HG03064 (cell line): Measurements from ENCODE around the gene C2CD3.
A peak's percentile ranks its signal among the peaks of the same experiment; 100 is the strongest.
"Not testable (repeated sequence)": the region's sequence is repeated elsewhere in the genome, so short reads cannot be mapped to it uniquely, and the experiment has no call there.

Source experiments
- ATAC-seq: cut with Tn5 transposase; IDR thresholded peaks from one replicate; pipeline ENCODE4 v1.9.1; 2021; ENCODE audit warnings: low read depth; ENCODE audit not compliant: unreplicated experiment

The C2CD3 gene

DNA sequence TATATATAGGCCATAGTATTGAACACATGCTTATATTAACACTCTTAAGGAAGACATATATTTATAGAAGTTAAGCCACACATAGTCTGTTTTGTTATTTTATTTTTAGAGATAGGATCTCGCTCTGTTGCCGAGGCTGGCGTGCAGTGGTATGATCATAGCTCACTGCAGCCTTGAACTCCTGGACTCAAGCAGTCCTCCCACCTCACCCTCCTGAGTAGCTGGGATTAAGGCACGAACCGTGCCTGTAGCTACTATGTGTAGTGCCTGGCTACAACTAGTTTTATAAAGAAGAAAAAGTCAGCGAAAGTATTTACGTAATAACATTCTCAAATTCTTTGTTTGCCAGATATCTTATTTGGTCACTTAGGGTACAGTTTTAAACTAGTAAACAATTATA is 182.6 kb downstream of the C2CD3 start:
- no peak for ATAC-seq

DNA sequence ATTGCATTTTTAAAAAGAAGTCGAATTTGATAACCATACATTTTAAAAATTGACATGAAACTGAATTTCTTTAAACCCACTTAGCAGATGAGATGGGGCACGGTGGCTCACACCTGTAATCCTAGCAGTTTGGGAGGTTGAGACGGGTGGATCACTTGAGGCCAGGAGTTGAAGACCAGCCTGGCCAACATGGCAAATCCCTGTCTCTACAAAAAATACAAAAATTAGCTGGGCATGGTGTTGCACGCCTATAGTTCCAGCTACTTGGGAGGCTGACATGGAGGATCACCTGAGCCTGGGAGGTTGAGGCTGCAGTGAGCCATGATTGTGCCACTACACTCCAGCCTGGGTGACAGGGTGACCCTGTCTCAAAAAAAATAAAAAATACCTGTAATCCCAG is 185.1 kb downstream of the C2CD3 start:
- not testable (repeated sequence) for ATAC-seq

DNA sequence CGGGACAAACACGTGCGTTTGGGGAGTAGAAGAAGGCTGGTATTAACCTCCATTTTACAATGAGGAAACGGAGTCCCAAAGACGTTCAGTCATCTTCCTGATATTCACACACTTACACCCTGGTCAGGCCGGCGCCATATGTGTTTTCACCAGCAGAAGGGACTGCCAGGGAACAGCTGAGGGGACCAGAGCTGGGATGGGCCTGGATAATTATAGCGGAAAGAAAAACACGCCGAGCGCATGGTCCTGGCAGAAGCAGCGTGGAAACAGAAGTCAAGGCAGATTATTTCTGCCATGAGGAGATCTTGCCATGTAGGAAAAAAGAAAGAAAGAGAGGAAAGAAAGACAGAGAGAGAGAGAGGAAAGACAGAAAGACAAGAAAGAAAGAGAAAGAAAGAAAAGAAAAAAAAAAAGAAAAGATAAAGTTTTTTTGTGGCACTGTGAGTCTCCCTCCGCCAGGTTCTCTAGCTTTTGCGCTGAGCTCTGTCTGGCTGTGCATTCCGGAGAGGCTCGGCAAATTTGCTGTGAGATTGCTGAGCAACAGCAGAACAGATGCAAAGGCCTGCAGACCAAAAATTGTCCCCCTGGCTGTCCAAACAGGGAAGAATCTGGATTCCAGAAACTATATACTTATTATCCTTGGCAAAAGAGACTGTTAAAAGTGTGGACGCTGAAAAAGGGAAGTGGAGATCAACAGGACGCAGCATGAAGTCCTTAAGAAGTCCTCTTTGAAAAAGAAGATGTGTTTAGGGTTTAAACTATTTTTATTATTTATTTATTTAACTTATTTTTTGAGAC is 186.9 kb downstream of the C2CD3 start:
- ATAC-seq = no peak

DNA sequence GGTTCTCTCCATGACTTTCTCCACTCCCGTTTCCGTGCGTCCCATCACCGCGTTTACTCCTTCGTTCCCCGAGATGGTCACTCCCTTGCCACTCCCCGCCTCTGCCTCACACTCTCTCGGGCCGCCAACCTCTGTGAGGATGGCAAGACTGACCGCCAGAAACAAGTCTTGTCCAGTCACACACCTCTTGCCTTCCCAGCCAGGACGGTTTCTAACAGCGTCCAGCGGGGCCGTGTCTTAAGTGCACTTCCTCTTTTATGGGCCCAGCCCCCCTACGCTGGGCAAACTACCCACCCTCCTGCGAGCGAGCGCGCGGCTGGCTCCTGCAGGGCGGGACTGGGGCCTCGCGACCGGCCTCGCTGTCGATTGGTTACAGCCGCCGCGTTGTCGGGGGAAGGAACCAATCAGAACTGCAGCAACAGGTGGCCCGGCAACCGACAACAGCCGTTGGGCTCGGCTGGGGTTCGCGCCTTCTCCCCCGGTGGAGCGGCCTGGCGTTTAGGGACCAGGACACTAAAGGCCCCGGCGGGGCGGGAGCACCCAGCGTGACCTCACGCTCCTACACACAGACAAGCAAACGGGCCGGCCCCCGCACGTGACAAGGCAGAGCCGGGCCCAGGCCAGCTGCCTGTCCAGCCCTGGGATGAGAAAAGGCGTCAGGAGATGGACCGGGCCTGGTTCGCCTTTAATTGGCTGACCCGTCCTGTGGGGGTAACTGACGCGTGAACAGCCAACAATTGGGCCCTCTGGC is 187.6 kb downstream of the C2CD3 start:
- ATAC-seq = peak; percentile 58

DNA sequence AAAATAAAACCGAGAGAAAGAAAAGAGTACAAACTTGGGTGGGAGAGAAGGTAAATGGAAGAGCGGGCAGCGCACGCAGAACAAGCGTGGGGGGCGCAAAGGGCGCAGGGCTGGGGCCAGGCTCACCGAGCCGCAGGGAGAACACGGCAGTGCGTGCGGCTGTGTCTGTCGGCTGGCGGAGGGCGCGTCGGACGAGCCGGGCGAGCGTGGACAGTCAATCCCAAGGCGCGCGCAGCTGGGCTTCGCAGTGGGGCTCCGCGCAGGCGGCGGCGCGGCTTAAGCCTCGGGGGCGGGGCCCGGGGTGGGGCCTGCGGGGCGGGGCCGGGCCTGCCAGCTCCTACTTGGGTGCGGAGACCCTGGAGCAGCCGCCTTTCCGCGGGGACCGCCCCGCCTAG is 188.2 kb downstream of the C2CD3 start, which contains the start of gene UCP2:
UCP2 (minus strand) TSS at position 249 of the 395 bp plus-strand sequence. CDS start 4,465 bp downstream, outside the sequence.
- ATAC-seq = peak; percentile 51

DNA sequence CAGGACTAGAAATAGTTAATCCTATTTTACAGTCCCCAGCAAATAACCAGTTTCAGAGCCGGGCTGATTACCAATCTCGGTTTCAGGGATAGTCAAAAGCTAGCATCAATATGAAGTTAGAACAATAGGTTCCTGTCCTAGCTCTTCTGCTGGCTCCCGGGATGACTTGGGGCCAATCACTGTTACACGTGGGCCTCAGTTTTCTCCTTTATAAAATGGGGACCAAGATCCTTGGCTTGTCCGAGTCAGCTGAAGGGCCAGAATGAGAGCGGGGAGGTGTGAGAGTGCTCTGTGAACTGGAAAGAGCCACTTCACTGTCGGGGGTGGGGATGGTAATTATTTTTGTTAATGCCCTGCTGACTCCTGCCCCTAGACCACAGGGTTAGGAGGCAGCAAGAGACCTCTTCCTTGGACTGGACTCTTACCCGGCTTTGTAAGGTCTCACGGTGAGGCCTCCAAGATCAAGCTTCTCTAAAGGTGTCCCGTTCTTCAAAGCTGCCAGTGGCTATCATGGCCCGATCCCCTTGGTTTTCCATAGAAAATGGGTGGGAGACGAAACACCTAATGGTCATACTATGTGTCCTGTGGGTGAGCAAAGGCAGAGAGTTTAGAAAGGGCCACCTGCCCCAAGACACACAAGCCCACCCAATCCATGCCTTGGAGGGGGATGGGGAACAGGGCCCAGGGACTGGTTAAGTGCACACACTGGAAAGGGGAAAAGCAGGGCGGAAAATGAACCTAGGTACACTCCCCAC is 189.6 kb downstream of the C2CD3 start:
- no peak for ATAC-seq

DNA sequence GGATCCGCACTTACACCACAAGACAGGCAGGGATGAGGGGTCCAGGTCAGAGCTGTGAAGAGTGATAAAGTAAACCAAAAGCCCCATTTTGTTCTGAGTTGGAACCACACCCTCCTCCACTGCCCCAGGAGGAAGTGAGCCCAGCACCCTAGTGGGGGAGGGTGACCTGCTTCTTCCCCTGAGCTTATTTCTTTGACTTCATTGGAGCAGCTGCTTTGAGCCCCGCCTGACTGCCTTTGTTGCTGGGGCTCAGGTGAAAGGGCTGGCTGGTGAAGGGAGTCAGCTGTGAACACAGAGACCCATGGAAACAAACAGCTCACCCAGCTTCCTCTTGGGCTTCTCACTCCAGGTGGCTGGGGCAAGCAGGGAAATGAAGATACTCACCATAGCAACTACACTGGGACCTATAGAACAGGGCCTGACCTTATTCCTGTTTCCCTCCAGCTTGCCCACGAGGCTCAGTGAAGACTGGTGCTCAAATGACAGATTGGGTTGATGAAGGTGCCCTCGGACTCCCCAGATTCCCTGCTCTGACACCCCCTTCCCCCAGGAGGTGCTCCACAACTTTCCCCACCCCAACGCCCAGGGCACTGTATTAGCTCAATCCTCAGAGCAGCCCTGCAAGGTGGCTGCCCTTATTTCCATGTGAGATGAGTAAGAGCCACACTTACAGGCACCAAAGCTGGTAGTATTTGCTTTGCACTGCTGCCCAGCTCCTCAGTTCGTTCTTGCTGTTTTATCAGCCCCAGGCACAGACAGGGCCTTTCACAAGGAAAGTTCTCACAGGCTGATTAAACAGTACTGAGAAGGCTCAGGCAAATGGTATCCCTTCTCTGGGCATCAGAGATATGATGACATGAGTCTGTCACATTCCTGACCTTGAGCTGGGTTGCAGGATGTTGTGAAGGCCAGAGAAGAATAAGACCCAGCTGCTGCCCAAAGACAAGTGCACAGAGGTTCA is 190.5 kb downstream of the C2CD3 start:
- ATAC-seq = peak; percentile 44

DNA sequence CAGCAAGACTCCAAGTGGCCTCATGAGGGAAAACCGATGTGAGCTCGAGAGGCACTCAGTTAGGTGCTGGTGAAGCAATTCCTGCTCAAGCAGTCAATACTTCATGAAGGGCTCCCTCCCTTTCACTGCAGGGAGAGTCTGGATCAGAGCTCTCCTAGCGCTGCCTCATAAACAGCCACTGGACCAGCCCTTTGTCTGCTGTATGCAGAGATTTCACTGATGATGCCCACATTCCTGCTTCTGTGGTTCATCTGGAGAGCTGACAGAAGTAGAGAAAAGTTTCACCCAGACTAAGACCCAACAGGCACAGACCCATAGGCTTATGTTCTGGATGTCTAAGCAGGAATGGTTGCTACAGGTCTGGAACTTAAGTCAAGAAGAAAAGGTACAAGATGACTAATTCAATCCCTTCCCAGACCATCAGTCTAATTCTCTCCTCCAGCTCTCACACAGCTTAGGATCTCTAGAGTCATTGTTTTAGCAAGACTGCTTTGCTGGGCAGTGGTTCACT is 192.2 kb downstream of the C2CD3 start:
- no peak for ATAC-seq

DNA sequence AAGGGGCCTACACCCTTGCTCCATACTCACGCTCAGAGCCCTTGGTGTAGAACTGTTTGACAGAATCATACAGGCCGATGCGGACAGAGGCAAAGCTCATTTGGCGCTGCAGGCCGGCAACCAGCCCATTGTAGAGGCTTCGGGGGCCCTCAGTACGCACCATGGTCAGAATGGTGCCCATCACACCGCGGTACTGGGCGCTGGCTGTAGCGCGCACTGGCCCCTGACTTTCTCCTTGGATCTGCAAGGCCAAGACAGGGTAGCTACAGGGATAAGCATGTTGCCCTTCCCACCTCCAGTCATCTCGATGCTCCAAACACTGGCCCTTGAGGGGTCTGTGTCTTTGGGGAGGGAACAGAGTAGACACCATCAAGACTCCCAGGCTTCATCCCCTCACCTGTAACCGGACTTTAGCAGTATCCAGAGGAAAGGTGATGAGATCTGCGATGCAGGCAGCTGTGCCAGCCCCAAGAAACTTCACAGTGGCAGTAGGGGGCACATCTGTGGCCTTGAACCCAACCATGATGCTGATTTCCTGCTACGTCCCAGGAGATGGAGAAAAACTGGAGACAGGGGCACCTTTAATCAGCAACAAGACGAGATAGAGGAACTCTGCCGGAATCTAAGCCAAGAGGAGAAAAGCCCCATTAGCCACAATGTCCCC is 192.8 kb downstream of the C2CD3 start:
- no peak for ATAC-seq

DNA sequence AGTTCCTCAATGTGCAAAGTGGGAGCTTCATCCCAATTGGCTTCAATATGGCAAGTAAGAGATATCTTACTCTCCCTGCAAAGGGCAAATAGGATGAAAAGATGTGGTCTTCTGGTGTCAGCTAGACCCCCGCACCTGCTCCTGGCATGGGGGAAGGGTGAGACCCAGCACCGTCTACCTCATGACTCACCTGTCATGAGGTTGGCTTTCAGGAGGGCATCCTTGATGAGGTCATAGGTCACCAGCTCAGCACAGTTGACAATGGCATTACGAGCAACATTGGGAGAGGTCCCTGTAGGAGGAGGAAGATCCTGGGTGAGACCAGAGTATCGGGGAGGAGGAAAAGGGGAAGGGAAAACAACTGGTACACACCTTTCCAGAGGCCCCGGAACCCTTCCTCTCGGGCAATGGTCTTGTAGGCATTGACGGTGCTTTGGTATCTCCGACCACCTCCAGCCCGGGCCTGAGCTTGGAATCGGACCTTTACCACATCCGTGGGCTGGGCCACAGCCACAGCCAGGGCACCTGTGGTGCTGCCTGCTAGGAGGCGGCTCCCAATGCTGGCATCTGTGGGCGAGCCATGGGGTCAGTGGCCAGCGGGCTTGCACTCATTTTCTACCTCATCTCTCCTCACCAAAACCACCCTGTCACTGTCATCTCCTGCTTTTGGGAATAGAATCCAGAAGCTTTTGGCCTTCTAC is 194.2 kb downstream of the C2CD3 start:
- ATAC-seq = no peak

DNA sequence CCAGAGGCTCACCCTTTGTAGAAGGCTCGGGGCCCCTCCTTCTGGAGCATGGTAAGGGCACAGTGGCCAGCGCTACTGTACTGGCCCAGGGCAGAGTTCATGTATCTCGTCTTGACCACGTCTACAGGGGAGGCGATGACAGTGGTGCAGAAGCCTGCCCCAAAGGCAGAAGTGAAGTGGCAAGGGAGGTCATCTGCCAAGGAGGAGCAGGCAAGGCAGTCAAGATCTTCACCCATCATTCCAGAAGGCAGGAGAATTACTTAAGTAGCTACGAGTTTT is 195.4 kb downstream of the C2CD3 start:
- ATAC-seq = no peak

DNA sequence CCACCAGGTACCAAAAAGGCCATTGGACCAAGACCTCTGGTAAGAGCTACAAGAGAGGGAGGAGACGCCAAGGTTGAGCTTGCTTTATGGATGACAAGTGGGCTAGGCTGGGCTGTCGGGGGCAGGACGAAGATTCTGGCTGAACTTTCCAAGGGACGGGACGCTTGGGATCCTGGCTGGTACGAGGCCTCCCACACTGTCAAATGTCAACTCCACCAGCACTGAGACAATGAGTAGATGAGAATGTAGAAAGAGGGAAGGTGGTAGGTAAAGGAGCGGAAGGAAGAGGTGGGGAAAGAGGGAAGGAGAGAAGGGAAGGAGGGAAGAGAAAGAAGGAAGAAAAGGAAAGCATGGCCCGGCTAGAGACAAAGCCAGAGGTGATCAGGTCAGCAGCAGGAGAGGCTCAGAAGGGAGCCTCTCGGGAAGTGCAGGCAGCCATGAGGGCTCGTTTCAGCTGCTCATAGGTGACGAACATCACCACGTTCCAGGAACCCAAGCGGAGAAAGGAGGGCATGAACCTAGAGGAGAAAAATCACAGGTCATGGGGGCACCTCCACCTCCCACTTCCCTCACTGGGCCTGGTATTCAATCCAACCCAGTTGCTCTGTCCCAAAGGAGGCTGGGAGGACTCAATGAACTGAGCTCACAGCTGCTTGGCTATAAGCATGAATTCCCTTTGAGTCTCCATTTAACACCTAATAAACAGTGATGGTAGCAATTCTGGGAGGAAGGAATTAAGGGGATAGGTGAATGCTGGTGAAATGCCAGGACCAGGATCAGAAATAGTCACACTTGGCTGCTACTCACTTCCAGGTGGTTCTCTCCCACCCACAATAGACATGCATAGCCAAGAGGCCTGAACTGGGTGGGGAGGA is 196.0 kb downstream of the C2CD3 start:
- ATAC-seq = no peak

DNA sequence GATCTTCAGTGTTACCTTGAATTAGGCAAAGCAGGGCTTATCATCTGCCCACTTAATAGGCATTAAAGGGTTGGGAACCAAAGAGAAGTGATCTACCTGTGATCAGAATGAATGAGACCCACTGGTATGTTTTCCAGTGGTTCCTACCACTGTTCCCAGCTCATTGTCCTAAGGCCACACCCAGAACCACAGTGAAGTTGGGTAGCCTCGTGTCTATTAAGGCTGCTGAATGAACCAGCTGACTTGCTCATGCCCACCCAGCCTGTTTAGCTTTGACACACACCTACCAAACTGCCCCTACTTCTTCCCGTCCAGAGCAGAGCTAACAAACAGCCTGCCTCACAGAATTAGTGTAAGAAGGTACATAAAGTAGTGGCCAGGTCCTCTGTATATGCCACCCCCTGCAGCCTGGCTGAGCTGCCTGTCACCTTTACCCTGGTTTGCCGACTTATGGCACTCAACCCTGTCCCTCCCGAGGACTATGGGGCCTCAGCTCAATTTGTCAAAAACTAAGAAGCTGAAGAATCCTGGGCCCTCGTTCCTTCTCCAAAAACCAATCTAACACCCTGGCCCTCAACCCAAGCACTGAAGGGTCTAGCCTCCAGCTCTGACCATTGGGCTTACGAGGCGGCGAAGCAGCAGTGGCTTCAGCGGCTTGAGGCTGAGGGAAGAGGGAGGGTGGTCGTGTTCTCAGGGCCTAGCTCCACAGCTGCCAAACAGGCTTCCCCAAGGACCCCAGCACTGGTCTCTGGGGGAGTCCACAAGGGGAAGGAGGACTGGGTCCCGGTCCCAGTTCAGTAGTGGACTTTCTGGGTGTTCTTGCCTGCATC is 198.0 kb downstream of the C2CD3 start:
- no peak for ATAC-seq

DNA sequence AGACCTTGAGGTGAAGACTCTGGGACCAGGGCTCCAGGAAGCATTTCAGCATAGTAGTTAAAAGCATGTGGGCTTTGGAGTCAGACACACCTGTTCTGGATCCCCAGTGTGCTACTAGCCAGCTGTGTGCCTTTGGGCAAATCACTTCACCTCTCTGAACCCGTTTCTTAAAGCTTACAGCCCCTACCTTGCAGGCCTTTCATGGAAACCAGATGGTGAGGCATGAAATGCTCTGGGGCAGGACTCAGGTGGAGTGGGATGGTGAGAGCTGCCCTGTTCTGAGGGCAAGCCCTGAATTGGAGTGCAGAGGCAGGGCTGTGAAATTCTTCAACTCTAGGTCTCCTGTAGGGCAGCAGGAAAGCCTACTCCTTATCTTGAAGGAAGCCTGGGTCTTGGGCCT is 198.6 kb downstream of the C2CD3 start:
- no peak for ATAC-seq

DNA sequence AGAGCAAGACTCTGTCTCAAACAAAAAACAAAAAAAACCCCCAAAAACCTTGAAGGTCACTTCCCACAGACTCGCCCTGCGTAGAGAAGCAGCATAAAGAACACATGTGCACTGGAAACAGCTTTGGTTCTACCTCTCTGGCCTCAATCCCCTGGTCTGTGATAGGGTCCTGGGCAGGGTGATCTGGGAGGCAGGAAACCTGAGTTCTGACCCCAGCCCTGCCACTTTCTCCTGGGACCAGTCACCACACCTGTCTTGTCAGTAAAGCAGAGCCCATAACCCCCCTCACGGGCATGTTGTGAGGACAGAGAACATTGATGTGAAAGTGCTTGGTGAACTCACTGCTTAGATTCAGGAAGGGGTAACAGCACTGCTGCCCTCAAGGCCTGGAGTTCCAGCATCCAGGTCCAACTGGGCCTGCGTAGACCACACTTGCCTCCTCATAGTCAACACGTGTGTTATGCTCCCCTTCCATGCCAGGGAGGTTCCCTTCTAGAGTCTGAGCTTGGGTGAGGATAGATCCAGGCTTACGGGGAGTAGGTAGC is 199.6 kb downstream of the C2CD3 start:
- ATAC-seq = no peak

DNA sequence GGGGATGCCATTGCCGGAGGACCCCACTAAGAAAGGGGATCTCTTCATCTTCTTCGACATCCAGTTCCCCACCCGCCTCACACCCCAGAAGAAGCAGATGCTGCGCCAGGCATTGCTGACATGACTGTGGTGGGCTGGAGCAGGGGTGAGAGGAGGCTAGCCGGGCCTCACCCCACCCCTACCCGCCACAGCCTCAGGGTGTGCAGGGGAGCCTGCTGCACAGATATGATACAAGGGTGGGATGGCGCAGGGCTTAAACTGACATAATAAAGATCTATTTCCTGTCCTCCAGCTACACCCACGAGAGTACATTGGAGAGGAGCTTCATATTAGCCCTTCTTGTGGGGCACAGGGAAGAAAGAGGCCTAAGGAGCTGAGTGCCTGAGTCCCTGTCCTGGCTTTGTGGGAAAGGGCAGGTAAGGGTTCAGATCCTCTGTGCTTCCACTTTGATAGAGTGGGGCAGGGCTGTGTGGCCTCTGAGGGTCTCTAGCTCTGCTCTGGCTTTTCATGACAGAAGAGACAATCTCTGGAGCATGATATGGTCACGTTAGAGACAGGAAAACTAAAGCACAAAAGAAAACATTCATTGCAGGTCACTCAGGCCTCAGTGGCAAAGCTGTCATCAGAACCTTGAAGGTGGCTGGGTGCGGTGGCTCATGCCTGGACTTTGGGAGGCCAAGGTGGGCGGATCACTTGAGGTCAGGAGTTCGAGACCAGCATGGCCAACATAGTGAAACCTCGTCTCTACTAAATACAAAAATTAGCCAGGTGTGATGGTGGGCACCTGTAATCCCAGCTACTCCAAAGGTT is 200.6 kb downstream of the C2CD3 start:
- no peak for ATAC-seq
